Retinal pigment epithelial cell (primary cell): Measurements from ENCODE around the gene GAS6.

Experiments
- DNase-seq: peaks from one replicate; pipeline ENCODE4 v3.0.0-alpha.2; 2010; ENCODE audit warnings: low read depth
- H3K4me3 ChIP-seq: 2 replicates; pipeline ENCODE4 v1.5.1; 2011; ENCODE audit warnings: mild to moderate bottlenecking, low read length, control low read depth, moderate library complexity
- CTCF ChIP-seq: conservative IDR thresholded peaks from 2 replicates; pipeline ENCODE4 v1.5.1; 2011; ENCODE audit warnings: low read depth, low read length, control low read depth, inconsistent platforms

GAS6 gene

GRCh38 chr13:113887700-113888201, 23.9 kb upstream of the GAS6 start:
- no peak for TF ChIP-seq CTCF
- no peak for DNase-seq
- H3K4me3 ChIP-seq = no peak overlapping the region

DNA sequence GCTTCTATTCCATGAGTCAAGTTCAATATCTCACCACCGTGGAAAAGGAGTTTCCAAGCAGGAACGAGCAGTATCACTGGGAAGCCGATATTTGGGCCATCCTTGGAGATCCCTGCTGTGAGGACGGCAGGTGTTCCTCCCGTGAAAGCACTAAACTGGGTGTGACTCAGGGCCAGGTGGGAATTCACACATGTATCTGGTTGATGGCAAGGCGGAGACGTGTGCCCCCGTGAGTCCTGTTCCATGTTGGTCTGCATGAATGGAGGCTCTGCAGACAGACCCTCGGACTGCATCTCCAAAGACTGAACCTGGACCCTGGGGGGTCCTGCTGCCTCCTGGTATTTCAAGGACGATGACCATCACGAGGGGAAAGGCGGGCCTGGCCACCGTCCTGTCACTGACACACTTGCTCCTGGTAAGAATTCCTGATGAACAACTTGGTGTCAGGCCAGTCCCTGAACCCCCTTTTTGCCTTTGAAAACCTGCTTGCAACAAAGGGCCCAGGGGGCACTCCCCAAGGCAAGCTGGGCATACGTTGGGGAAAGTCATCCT, 22.8 kb upstream of the GAS6 start:
- no peak for TF ChIP-seq CTCF
- no peak for DNase-seq

GRCh38 chr13:113884821-113885220, 20.9 kb upstream of the GAS6 start:
- no peak overlapping the region for H3K4me3 ChIP-seq
- no peak for DNase-seq
- no peak for TF ChIP-seq CTCF

More for the DNA sequence above, 22.8 kb upstream of the GAS6 start:
- H3K4me3 ChIP-seq = no peak overlapping the region

- no peak for DNase-seq
- TF ChIP-seq CTCF = no peak
- no peak overlapping the region for H3K4me3 ChIP-seq
Measured at GRCh38 chr13:113883921-113884804, 20.3 kb upstream of the GAS6 start.

DNA sequence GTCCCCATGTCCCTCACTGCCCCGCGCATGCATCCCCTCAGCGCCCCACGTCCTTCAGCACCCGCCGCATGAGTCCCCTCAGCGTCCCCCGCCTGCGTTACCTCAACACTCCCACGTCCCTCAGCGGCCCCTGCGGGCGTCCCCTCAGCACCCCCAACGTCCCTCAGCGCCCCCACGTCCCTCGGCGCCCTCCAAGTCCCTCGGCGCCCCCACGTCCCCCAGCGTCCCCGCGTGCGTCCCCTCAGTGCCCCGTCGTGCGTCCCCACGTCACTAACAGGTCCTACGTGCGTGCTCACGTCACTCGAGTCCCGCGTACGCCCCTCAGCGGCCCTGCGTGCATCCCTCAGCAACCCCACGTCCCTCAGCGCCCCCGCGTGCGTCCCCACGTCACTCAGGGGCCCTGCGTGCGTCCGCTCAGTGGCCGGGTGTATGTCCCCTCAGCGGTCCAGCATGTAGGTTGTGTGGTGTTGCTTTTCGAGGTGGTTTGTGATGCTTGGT, 19.5 kb upstream of the GAS6 start:
- no peak for TF ChIP-seq CTCF
- no peak overlapping the region for H3K4me3 ChIP-seq
- DNase-seq = no peak

GRCh38 chr13:113882716-113883115, 18.8 kb upstream of the GAS6 start:
- DNase-seq = no peak
- no peak overlapping the region for H3K4me3 ChIP-seq
- TF ChIP-seq CTCF = no peak
